ENCODE data around the gene MORC1.

DNA sequence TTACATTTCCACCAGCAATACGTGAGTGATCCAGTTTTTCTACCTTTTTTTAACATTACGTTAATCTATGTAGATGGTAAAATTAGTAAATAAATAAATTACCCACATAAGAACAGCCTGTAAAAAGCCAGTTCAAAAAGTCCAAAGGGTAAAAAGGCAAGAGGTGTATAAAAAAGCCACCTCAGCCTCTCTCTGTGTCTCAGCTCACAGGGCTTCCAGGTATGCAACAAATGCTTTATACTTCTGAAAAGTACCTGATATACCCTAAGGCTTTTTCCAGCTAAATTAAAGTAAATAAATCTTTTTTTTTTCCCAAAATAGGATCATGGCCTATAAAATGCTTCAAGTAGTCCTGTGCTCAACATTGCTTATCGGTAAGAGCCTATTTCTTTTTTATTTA is 18.6 kb upstream of the MORC1 start, which contains the start of gene C3orf85:
- TF ChIP-seq, protein P1, sequence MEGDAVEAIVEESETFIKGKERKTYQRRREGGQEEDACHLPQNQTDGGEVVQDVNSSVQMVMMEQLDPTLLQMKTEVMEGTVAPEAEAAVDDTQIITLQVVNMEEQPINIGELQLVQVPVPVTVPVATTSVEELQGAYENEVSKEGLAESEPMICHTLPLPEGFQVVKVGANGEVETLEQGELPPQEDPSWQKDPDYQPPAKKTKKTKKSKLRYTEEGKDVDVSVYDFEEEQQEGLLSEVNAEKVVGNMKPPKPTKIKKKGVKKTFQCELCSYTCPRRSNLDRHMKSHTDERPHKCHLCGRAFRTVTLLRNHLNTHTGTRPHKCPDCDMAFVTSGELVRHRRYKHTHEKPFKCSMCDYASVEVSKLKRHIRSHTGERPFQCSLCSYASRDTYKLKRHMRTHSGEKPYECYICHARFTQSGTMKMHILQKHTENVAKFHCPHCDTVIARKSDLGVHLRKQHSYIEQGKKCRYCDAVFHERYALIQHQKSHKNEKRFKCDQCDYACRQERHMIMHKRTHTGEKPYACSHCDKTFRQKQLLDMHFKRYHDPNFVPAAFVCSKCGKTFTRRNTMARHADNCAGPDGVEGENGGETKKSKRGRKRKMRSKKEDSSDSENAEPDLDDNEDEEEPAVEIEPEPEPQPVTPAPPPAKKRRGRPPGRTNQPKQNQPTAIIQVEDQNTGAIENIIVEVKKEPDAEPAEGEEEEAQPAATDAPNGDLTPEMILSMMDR (conservative IDR thresholded peaks at IDR 0.05; ENCODE audit: low read length) = no peak
- TF ChIP-seq EZH2phosphoT487 (IDR thresholded peaks at IDR 0.05; ENCODE audit: borderline replicate concordance, low read depth, low read length) = no peak
